Large intestine (tissue), 3 donors: ENCODE measurements around the gene LBP. TPM values are rescaled to one million over a fixed set of nuclear protein-coding genes. Genes with fewer than 3 reads are reported as not detected.

Experiments
- DNase-seq, 2 donors: peaks; one replicate each; pipeline versions ENCODE4 v3.0.0 to v3.0.0-alpha.2; 2013
- H3K27ac ChIP-seq: one replicate; pipeline ENCODE4 v1.5.1; 2013; ENCODE audit warnings: low read length
- H3K27me3 ChIP-seq: 2 replicates; pipeline ENCODE4 v1.6.1; 2013; ENCODE audit warnings: low read length; ENCODE audit not compliant: control insufficient read depth, insufficient read depth
- H3K36me3 ChIP-seq: 2 replicates; pipeline ENCODE4 v1.6.1; 2013; ENCODE audit warnings: low read length; ENCODE audit not compliant: control insufficient read depth, insufficient read depth
- H3K4me1 ChIP-seq: one replicate; pipeline ENCODE4 v1.6.1; 2013; ENCODE audit warnings: low read length; ENCODE audit not compliant: control insufficient read depth, insufficient read depth
- H3K4me3 ChIP-seq: one replicate; pipeline ENCODE4 v1.5.1; 2013; ENCODE audit warnings: low read length
- H3K9me3 ChIP-seq: one replicate; pipeline ENCODE4 v1.6.1; 2013; ENCODE audit warnings: mild to moderate bottlenecking, low read depth, low read length, moderate library complexity; ENCODE audit not compliant: control insufficient read depth
- WGBS: methylation state at CpG from one replicate; pipeline ENCODE4 v1.1.5; 2013; ENCODE audit warnings: low lambda C conversion rate; ENCODE audit not compliant: insufficient coverage; 5-methylcytosine and 5-hydroxymethylcytosine counted together
- polyA plus RNA-seq: library from polyadenylated mRNA; unstranded; fragments of 120-200 nt; gene quantifications from one replicate; pipeline ENCODE4 v1.2.1, GENCODE V29; 2013

LBP gene
- polyA plus RNA-seq, 1 donor, result 0.03 TPM

DNA sequence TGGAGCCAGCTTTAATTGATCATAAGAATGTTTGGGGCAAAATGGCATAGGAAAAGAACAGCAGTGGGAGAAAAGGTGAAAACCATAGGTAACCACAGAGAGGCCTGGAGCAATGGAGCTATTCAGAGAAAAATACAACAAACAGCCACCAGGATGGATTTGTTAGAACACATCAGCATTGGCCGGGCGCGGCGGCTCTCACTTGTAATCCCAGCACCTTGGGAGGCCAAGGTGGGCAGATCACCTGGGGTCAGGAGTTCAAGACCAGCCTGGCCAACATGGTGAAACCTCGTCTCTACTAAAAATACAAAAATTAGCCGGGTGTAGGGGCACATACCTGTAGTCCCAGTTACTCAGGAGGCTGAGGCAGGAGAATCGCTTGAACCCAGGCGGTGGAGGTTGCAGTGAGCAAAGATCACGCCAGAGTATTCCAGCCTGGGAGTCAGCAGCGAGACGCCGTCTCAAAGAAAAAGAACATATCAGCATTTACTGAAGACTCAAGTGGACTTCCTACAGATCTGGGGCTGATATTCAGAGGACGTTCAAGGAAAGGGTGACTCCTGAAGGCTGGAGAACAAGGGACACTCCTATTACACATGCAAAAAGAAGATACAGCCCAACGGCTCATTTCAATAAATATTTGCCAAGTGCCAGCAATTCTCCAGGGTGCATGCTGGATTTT, 68.6 kb downstream of the LBP start:
- DNase-seq, result no peak
- Histone ChIP-seq H3K27me3 (no peaks in the 10 kb centered on the region), H3K4me3 (no peak overlapping the region), H3K9me3 (no peaks in the 10 kb centered on the region), H3K27ac (no peak overlapping the region), H3K4me1 (no peaks in the 10 kb centered on the region), H3K36me3 (peaks cover 45% of the 10 kb centered on the region)
- WGBS, result no CpG with 5 or more reads among the region's 14 CpGs

DNA sequence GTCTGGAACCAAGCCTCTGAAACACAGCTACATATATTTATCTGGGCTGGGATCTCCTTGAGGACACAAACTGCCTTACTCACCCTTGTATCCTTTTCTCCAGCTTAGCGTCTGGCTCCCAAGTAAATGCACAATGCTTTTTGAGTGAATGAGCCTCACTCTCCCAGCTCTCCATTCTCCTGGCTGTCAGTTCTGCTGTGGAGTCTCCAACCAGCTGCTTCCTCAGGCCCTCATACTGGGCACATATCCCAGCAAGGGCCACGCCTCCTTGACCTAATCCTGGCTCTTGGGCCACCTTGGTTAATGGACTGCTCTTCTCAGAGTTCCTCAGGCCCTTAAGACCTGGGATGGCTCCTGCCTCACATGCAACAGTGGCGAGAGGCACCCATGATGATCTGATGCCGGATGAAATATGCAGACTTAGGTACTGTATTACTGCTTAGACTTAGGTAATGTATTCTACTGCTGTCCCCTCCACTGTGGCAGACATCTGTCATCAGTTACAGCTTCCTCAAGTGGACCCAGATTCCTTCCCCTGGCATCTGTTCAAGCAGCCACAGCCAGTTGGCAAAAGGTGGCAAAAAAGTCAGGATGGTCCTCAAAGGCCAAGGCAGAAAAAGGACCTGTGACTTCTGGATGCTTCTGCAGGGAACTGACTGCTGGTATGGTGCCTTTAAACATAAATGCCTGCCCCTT, 72.4 kb downstream of the LBP start:
- WGBS, result no CpG with 5 or more reads among the region's 4 CpGs
- H3K4me1 ChIP-seq, result no peaks in the 10 kb centered on the region
- H3K9me3 ChIP-seq, result no peaks in the 10 kb centered on the region
- H3K36me3 ChIP-seq, result peaks cover 75% of the 10 kb centered on the region
- no peaks in the 10 kb centered on the region for H3K27me3 ChIP-seq
- no peak overlapping the region for H3K27ac ChIP-seq
- no peak for DNase-seq
- H3K4me3 ChIP-seq, result no peak overlapping the region

DNA sequence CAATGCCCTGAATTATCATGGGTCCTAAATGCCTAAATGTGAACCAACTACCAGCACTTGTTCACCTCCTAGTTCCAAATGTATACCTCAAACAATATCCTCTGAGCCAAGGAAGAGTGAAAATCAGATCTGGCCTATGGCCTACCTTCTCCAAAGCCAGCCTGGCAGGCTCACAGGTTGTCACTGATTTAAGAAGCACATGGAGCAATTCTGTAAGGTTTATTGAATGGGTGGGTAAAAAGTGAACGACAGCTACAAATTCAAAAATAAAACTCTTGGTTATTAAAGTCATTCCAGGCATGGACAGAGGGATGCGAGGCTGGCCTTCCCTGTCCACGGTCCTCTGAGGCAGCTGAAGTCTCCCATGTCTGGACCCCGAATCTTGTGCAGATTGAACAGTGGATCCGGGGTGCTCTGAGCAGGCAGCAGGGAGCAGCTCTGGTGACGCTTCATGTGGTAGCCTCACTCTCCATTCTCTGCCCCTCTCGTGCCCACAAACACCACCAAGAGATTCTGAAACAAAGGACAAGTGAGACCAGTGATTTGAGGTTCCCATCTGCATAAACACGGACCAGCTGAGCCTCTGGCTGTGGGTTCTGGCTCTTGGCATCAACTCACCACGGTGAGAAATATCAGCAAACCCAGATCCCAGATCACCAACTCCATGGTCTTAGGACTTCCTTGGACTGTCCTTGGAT, 74.3 kb downstream of the LBP start:
- 100% methylated on average over 2 of the region's 9 CpGs for WGBS
- Histone ChIP-seq H3K36me3 (peaks cover 82% of the 10 kb centered on the region), H3K4me1 (no peaks in the 10 kb centered on the region), H3K9me3 (no peaks in the 10 kb centered on the region), H3K4me3 (no peak overlapping the region), H3K27ac (no peak overlapping the region), H3K27me3 (no peaks in the 10 kb centered on the region)
- DNase-seq, result no peak

DNA sequence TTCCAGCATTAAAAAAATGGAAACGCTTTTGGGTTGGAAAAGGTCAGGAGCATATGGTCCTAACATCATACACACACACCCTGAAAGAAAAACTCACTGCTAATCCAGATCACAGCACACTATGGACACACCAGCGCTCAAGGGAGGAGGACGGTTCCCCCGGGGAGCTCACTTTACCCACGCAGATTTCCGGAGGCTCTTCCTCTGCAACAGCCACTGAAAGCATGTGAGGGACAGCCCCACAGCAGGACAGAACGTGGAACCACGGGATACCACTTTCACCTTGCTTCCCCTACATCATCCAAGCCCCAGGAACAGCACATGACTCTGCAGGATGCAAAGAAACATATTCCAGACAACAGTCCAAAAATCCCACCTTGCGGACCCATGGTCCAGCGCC, 75.6 kb downstream of the LBP start:
- Histone ChIP-seq H3K36me3 (peaks cover 89% of the 10 kb centered on the region), H3K4me1 (no peaks in the 10 kb centered on the region)
- whole genome bisulfite sequencing, result no CpG with 5 or more reads among the region's 10 CpGs

DNA sequence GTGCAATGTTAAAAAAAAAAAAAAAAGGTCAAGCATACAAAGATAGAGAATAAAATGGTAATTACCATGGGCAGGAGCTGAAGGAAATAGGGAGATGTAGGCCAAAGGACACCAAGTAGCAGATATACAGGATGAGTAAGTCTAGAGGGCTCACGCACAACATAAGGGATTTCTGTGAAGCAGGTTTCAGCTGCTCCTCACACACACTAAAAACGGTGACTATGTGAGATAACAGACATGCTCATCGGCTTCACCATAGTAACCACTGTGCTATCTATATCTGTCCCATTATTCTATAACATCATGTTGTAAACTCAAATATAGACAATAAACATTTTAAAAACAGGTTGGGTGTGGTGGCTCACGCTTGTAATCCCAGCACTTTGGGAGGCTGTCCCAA, 77.3 kb downstream of the LBP start:
- peaks cover 96% of the 10 kb centered on the region for H3K36me3 ChIP-seq
- no peaks in the 10 kb centered on the region for H3K4me1 ChIP-seq
- no peaks in the 10 kb centered on the region for H3K27me3 ChIP-seq
- H3K9me3 ChIP-seq, result no peaks in the 10 kb centered on the region
- H3K4me3 ChIP-seq, result no peak overlapping the region
- no peak for DNase-seq
- H3K27ac ChIP-seq, result no peak overlapping the region
- no CpG with 5 or more reads among the region's 4 CpGs for WGBS

More for the DNA sequence above, 75.6 kb downstream of the LBP start:
- Histone ChIP-seq H3K9me3 (no peaks in the 10 kb centered on the region), H3K27me3 (no peaks in the 10 kb centered on the region), H3K27ac (no peak overlapping the region), H3K4me3 (no peak overlapping the region)
- no peak for DNase-seq

DNA sequence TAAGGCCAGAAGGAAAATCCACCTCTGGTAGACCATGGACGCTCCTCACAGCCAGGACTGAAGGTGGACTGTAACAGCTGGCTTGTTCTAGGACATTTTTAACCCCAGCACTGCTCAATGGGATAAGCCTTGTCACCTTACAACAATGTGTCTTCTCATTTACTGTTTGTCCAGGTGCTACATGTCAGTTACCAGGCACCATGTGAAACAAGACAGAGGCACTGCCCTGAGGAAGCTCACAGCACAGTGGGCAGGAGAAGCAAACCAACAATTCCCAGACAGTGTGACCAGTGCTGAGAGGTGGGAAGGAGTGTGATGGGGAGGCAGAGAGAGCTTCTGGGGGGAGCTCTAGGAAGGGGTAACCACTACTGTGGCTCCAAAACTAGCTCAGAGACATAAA, 78.1 kb downstream of the LBP start:
- Histone ChIP-seq H3K4me3 (no peak overlapping the region), H3K4me1 (no peaks in the 10 kb centered on the region), H3K27ac (no peak overlapping the region), H3K27me3 (no peaks in the 10 kb centered on the region), H3K36me3 (peaks cover 97% of the 10 kb centered on the region), H3K9me3 (no peaks in the 10 kb centered on the region)
- no CpG with 5 or more reads among the region's 1 CpG for WGBS
- DNase-seq, result no peak

DNA sequence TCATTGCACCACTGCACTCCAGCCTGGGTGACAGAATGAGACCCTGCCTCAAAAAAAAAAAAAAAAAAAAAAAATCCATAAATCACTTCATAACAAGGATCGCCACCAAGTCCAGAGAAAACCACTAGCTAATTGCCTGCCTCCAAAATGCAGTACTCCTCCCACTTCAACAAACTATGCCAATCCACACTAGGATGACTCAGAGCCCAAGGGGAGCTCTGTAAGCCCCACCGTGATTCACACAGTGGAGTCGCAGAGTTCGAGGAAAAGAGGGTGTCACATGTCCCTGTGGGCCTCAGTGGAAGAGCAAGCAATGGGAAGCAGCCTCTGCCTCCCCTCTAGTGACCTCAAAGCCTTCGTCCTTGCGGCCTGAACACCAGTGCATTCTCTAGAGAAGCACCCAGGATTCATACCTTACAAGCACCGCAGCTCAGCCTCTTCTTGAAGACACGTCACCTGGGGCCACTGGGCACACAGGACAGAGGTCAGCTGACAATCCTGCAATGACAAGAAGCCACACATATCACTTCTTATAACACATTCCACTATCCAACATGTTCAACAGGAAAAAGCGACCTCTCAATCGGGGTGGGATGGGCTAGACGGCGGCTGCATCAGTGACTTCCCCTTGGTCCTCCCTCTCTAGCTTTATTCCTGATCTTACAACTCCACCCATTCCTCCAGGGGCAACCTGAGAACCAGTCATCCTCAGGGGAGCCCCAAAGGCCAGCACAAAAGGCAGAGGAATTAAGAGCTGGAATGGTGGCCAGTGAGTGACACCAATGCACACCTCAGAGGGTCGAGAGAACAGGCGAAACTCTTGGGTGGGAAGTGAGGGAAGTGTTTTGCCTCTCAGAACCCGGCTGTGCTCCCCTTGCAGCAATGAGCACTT, 80.0 kb downstream of the LBP start:
- Histone ChIP-seq H3K9me3 (no peaks in the 10 kb centered on the region), H3K27me3 (no peaks in the 10 kb centered on the region), H3K4me3 (no peak overlapping the region), H3K36me3 (peaks cover 96% of the 10 kb centered on the region), H3K4me1 (no peaks in the 10 kb centered on the region), H3K27ac (no peak overlapping the region)
- no peak for DNase-seq
- WGBS, result no CpG with 5 or more reads among the region's 15 CpGs

Other genes starting within 250 kb of the LBP start
- gene TGM2, start 181.2 kb upstream of the LBP start, polyA plus RNA-seq, result 334 TPM
- gene KIAA1755, start 85.7 kb upstream of the LBP start, polyA plus RNA-seq, result 8.4 TPM
- 0.21 TPM for gene BPI, start 42.3 kb upstream of the LBP start, polyA plus RNA-seq
- 30.1 TPM for gene SNHG17, start 88.8 kb downstream of the LBP start, polyA plus RNA-seq
- gene RALGAPB, start 126.4 kb downstream of the LBP start, polyA plus RNA-seq, result 28.1 TPM
- not detected for gene ADIG, start 234.7 kb downstream of the LBP start, polyA plus RNA-seq